Adrenal gland (tissue), 12 donors: ENCODE results near the gene KPNA5. TPM values are rescaled to one million over a fixed set of nuclear protein-coding genes. Genes with fewer than 3 reads are reported as not detected.

Experiments used
- DNase-seq, 7 donors: peaks; one replicate each; pipeline ENCODE4 v3.0.0-alpha.2; 2019 to 2020
- H3K27ac ChIP-seq, 5 donors: fragments of 200-600 bp; sonication (generic) in 4 of 5; 1 replicate in 3 of 5; 2 replicates in 2 of 5; pipeline versions ENCODE4 v1.5.1 to v1.8.0; 2016 to 2020; ENCODE audit warnings: mild to moderate bottlenecking in 1 of 5
- H3K27me3 ChIP-seq: fragments of 200-600 bp; 2 replicates; pipeline ENCODE4 v1.8.0; 2021
- H3K36me3 ChIP-seq, 2 donors: fragments of 200-600 bp; replicated peaks in 1 of 2; 1 replicate in 1 of 2; 2 replicates in 1 of 2; pipeline versions ENCODE4 v1.5.1 to v1.8.0; 2018 to 2022
- H3K4me1 ChIP-seq, 2 donors: fragments of 200-600 bp; replicated peaks in 1 of 2; 1 replicate in 1 of 2; 2 replicates in 1 of 2; pipeline versions ENCODE4 v1.5.1 to v1.8.0; 2018 to 2021
- H3K4me3 ChIP-seq, 4 donors: fragments of 200-600 bp; sonication (generic) in 3 of 4; one replicate each; pipeline ENCODE4 v1.5.1; 2016 to 2018
- H3K9me3 ChIP-seq, 3 donors: fragments of 200-600 bp; sonication (generic) in 1 of 3; replicated peaks in 1 of 3; 1 replicate in 2 of 3; 2 replicates in 1 of 3; pipeline versions ENCODE4 v1.5.1 to v1.8.0; 2016 to 2021
- POLR2A ChIP-seq, 2 donors: fragments of 450-650 bp; IDR thresholded peaks; one replicate each; pipeline ENCODE4 v1.6.1; 2017; ENCODE audit warnings: antibody characterized with exemption in 2 of 2, mild to moderate bottlenecking in 2 of 2, moderate library complexity in 1 of 2
- WGBS, 4 donors: extraction: QIAGEN DNeasy Blood & Tissue Kit in 2 of 4; methylation state at CpG; one replicate each; pipeline versions ENCODE4 v1.1.5 to v1.1.7; 2013 to 2017; 5-methylcytosine and 5-hydroxymethylcytosine counted together
- intact Hi-C, 2 donors: fragments of 100-400 bp; cut with DNase I; formaldehyde crosslinking; loops; one replicate each; pipeline versions ENCODE4 v1.14.1 to v1.15.0; 2022 to 2023
- polyA plus RNA-seq, 3 donors: library from polyadenylated mRNA; stranded (reverse); fragments of 200-250 nt in 2 of 3; fragments of 350-450 nt in 1 of 3; fragmentation: Illumina TruSeq in 1 of 3; extraction: RNeasy Lipid Tissue Mini Kit (QIAGEN cat#74804) in 1 of 3; gene quantifications; one replicate each; pipeline ENCODE4 v1.2.3, GENCODE V29; 2013 to 2014
- total RNA-seq, 9 donors: library from RNA; depleted of rRNA in 4 of 9; stranded (reverse); fragments of >200 nt in 4 of 9; fragments of 120-200 nt in 1 of 9; fragmentation: NEBNext Ultra II Directional in 1 of 9; extraction: Animal tissue kit (Norgen Biotek cat#: 25700) in 1 of 9; gene quantifications; one replicate each; pipeline versions ENCODE4 v1.1.0 to v1.2.4, GENCODE V29; 2013 to 2023
- TF ChIP-seq, protein P1 (sequence below), 6 experiments: fragments of 450-650 bp in 4 of 6; fragments of 200-600 bp in 2 of 6; sonication (generic) in 1 of 6; IDR thresholded peaks; 1 replicate in 5 of 6; 2 replicates in 1 of 6; pipeline versions ENCODE4 v1.5.1 to v1.8.0; 2016 to 2021; ENCODE audit warnings: antibody characterized with exemption in 6 of 6, mild to moderate bottlenecking in 2 of 6, moderate library complexity in 1 of 6
- donor health status: healthy with polysubstance abuse.
- donor health status: Bipolar disorder and iron deficiency.
- donor health status: DM: yes; HTN: yes; CAD: no.
- donor health status: DM: no; HTN: no; CAD: no.
- donor health status: DM: no; HTN: no; CAD: no.
- donor health status: DM: yes; HTN: yes; CAD: no.

Gene KPNA5
- total and polyA plus RNA-seq, 12 donors = 2.7 to 31.6 (median 9.0) TPM

DNA sequence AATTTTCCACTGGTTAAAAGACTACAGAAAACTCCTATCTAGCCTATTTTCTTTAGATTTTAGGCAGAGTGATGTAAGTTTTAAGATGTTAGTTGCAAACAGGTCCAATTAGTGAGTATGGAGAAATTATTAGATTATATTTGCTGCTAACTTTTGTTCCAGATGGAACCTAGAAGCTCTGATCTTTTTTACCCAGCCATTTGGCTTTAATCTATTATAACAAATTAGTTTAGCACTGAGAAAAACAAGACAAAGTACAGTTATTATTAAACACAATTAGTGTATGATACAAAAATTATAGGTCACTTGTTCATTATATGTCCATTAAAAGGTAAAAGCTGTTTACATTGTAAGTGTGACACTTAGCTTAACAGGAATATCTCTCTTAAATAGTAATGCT lies 82.0 kb downstream of the KPNA5 start:
- DNase-seq = no peak
- peaks cover 0 to 4% of the 10 kb centered on the region in 2 donors for H3K4me1 ChIP-seq
- no peaks in the 10 kb centered on the region for H3K36me3 ChIP-seq
- no peak overlapping the region for H3K27ac ChIP-seq
- no peaks in the 10 kb centered on the region for H3K27me3 ChIP-seq
- intact Hi-C loops = no loop called here
- H3K4me3 ChIP-seq = no peak overlapping the region
- no peaks in the 10 kb centered on the region for H3K9me3 ChIP-seq
- no peak for TF ChIP-seq POLR2A (IDR thresholded peaks at IDR 0.05)
- TF ChIP-seq, protein P1, sequence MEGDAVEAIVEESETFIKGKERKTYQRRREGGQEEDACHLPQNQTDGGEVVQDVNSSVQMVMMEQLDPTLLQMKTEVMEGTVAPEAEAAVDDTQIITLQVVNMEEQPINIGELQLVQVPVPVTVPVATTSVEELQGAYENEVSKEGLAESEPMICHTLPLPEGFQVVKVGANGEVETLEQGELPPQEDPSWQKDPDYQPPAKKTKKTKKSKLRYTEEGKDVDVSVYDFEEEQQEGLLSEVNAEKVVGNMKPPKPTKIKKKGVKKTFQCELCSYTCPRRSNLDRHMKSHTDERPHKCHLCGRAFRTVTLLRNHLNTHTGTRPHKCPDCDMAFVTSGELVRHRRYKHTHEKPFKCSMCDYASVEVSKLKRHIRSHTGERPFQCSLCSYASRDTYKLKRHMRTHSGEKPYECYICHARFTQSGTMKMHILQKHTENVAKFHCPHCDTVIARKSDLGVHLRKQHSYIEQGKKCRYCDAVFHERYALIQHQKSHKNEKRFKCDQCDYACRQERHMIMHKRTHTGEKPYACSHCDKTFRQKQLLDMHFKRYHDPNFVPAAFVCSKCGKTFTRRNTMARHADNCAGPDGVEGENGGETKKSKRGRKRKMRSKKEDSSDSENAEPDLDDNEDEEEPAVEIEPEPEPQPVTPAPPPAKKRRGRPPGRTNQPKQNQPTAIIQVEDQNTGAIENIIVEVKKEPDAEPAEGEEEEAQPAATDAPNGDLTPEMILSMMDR (IDR thresholded peaks at IDR 0.05) = no peak

- H3K27me3 ChIP-seq = no peaks in the 10 kb centered on the region
- 74 to 88% (median 85%) methylated on average over 11 of the region's 11 CpGs for WGBS, 4 donors
- no peaks in the 10 kb centered on the region for H3K36me3 ChIP-seq
- H3K27ac ChIP-seq = peak overlapping the region in 1 of 5 donors; percentile 68
- intact Hi-C loops = no loop called here
- peaks cover 0 to 4% of the 10 kb centered on the region in 2 donors for H3K4me1 ChIP-seq
- H3K4me3 ChIP-seq = peak overlapping the region in 1 of 4 donors; percentile 61
- no peak for TF ChIP-seq POLR2A (IDR thresholded peaks at IDR 0.05)
- TF ChIP-seq, protein P1 (IDR thresholded peaks at IDR 0.05) = no peak
- DNase-seq = no peak
- H3K9me3 ChIP-seq = no peaks in the 10 kb centered on the region
Measured at GRCh38 chr6:116763906-116764628, 83.1 kb downstream of the KPNA5 start.

DNA sequence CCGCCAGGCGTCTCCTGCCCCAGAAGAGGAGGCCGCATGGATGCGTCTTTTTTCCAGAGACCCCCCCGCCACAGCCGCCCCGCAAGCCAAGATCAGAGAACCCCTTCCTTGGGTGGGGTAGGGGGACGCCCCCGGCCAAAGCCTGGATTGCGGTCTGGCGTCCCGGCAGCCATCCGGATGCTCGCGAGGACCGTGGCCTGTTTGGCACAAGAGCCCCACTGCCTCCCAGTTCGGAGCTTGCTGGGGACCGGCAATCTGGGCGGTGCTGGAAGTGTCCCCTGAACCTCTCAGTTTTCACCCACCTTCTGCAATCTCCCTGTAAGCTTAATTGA lies 83.6 kb downstream of the KPNA5 start:
- H3K27me3 ChIP-seq = no peaks in the 10 kb centered on the region
- H3K4me3 ChIP-seq = peak overlapping the region in 2 of 4 donors; percentile 30 to 61
- peaks cover 0 to 4% of the 10 kb centered on the region in 2 donors for H3K4me1 ChIP-seq
- TF ChIP-seq, protein P1 (IDR thresholded peaks at IDR 0.05) = no peak
- TF ChIP-seq POLR2A (IDR thresholded peaks at IDR 0.05) = no peak
- DNase-seq = peak in 1 of 7 donors; percentile 19
- 49 to 100% (median 58%) methylated on average over 2 to 19 of the region's 19 CpGs for WGBS, 4 donors
- intact Hi-C loops = no loop called here
- no peaks in the 10 kb centered on the region for H3K36me3 ChIP-seq
- H3K27ac ChIP-seq = peak overlapping the region in 1 of 5 donors; percentile 68
- H3K9me3 ChIP-seq = no peaks in the 10 kb centered on the region

- no peak for TF ChIP-seq POLR2A (IDR thresholded peaks at IDR 0.05)
- TF ChIP-seq, protein P1 (IDR thresholded peaks at IDR 0.05) = no peak
- 1 to 5% (median 3%) methylated on average over 40 to 89 of the region's 89 CpGs for WGBS, 4 donors
- peaks cover 0 to 4% of the 10 kb centered on the region in 2 donors for H3K4me1 ChIP-seq
- H3K27me3 ChIP-seq = no peaks in the 10 kb centered on the region
- intact Hi-C loops = no loop called here
- peak within 1 kb of the TSS in 2 of 4 donors; percentile 30 to 61 for H3K4me3 ChIP-seq
- H3K9me3 ChIP-seq = no peaks in the 10 kb centered on the region
- peak within 1 kb of the TSS in 2 of 5 donors; percentile 35 to 68 for H3K27ac ChIP-seq
- H3K36me3 ChIP-seq = no peaks in the 10 kb centered on the region
- DNase-seq = peak in 6 of 7 donors; percentile 16 to 73 (median 27)
Measured at GRCh38 chr6:116764961-116765841, 84.2 kb downstream of the KPNA5 start, which contains the start of gene FAM162B. TSS of gene FAM162B (minus strand) at chr6:116765719. CDS start at chr6:116765576, 143 bp downstream.
